ENCODE data around the gene PRDM16.

The PRDM16 gene

DNA sequence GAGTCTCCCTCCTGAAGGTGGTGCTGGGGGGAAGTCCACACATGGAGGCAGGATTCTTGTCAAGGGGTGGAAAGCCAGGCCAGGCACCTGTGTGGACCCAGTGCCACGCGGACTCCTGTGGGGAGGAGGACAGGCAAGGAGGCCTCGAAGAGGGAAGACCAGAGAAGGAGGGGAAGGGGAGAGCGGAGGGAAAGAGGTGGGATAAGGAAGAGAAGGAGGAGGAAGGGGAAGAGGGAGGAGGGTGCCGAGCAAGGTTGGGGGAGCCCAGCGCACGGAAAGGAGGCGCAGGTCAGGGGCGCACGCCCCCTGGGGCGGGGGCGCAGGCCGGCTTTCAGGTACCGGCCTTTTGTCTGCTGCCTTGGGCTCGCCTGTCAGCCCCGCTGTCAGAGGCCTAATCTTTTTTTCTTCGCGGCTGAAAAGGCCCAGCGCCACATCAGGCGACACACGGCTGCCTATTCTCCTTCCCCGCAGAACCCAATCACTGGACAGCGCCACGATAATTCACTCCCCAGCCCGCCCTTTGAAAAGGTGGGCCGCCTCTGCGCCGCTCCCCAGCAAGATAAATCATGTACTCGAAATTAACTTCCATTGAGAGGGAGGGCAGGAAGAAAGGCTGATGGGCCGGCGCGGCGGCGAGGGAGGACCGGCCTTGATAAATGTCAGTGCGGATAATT, 42.5 kb downstream of the PRDM16 start:
- no peak for DNase-seq

DNA sequence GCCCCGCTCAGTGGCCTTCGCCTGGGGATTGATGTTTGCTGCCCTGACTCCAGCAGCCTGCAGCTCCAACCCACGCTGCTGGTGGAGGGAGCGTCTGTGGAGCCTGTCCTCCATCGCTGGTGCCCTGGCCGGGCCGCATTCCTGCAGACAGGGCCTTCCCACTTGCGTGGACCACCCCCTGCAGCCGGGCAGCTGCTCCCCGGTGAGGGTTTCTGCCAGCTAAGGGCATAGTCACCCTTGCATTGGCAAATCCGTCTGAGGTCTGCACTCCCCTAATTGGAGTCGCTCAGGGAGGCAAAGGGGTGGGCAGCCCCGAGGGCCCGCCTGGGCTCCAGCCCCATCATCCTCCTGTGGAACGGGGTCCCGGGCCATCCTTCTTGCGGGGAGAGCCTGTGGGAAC, 43.5 kb downstream of the PRDM16 start:
- DNase-seq = no peak

DNA sequence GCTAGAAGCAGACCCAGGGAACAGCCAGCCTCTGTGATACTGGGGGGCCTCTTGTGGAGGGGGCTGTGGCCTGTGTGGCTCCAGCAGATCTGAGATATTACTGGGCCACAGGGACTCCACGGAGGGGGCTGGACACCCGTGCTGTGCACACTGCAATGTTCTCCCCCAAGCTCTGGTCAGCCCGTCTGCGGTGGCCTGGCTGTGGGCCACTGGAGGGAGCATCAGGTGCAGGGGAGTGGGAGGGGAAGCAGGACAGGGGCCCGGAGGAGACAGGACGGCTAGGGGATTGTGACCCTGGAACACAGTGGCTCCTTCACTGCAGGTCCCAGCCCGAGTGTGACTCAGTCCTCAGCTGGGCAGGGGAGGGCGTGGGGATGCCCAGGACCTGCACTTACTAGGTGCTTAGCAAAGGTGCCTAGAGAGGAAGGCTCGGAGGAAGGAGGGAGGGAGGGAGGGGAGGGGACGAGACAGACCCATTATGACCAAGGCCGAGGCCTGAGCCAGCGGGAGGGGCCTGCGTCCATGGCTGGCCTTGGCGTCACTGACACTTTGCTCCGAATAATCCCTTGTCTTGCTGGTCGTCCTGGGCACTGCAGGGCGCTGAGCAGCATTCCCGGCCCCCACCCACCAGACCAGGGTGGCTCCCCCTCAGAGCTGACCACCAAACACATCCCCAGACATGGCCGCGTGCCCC, 44.2 kb downstream of the PRDM16 start:
- DNase-seq = no peak

DNA sequence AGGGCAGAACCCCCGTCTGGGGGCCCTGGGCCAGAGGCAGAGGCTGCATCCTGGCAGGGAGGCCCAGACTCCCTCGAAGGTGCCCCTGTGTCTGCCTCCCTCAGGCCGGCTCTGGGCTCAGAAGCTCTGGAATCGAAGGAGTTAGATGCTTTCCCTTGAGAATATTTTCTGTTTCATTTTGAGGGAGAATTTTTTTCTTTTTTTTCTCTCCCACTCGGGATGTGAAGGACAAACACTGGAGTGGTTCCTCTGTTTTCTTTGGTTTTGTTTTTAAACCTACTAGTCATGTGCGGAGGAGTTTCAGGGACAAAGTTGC, 44.7 kb downstream of the PRDM16 start:
- no peak for DNase-seq

DNA sequence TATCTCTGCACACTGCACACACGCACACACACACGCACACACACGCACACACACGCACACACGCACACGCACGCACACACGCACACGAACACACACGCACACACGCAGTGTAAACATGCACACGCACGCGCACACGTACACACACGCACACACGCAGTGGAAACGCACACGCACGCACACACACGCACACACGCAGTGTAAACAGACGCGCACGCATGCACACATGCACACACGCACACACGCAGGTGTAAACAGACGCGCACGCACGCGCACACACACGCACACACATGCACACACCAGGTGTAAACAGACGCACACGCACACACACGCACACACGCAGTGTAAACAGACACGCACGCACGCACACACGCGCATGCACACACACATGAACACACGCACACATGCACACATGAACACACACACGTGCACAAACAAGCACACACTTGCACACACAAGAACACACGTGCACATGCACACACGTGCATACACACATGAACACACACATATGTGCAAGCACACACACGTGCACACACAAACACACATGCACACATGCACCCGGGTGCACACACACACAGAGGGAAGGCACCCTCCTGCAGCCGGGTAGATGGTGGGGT, 45.2 kb downstream of the PRDM16 start:
- no peak for DNase-seq

DNA sequence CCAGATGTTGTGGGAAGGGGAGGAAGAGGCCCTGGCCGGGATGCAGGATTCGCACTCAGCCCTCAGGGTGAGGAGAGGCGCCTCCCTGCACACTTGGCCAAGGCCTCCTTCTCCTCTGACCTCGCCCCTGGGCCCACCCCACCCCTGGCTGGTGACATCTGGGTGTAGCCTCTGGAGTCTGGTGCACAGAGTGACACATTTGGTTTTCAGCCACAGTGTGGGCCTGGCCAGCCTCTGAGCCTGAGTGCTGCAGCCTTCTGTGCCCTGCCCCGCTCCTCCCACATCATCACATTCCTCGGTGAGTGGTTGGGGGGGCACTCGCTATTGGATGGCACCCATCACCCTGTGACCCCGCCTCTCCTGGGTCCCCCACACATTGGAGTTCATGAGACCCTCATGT, 45.8 kb downstream of the PRDM16 start:
- DNase-seq = no peak

DNA sequence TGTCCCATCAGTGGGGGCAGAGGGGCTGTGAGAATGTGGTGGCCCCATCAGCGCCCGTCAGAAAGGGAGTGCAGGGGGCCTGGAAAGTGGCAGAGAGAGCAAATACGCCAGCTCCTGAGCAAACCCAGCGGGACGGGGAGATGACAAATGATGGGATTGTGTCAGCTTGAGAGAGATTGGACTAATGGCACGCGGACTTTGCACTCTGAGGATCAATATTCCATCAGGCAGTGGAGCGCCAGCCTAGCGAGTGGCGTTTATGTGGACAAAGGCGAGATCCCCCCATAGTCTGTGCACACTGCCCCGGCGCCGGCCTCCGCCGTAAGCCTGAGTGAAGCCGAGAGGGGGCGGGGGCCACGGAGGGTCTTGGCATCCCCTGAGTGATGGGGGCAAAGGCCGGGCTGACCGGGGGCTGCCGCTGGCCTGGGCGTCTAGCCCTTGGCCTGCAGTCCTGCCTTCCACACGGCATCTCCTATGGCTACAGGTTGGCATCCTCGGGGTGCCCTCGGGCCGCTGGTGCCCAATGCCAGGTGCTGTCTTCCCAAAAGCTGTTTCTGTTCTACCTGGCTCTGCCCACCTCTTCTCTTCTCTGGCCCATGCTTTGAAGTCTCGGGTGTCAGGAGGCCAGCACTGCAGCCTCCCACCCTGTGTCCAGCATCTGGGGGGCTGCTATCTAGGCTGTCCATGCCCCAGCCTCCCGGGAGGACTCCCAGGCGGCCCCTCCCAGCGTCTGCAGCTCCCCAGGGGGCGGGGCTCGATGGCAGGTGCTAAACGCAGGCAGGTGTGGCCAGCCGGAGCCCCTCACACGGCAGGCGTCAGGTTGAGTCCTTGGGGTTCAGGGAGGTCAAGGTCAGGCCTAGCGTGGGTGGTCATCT, 46.5 kb downstream of the PRDM16 start:
- DNase-seq = no peak

DNA sequence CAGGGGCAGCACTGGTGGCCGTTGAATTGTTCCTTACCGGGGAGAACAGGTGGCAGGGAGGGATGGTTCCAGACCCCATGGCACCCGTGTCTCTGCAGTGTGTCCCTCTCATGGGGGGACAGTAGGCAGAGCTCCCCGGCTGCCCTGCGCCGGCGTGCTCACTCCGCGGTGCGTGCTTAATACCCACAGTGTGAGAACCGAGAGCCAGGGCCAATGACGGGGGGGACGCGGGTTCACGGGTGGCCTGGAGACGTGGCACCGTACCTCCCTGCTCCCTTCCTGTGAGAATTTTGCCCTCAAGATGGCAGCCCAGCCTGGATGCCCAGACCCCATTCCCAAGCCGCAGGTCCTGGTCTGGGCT, 47.1 kb downstream of the PRDM16 start:
- DNase-seq = no peak

DNA sequence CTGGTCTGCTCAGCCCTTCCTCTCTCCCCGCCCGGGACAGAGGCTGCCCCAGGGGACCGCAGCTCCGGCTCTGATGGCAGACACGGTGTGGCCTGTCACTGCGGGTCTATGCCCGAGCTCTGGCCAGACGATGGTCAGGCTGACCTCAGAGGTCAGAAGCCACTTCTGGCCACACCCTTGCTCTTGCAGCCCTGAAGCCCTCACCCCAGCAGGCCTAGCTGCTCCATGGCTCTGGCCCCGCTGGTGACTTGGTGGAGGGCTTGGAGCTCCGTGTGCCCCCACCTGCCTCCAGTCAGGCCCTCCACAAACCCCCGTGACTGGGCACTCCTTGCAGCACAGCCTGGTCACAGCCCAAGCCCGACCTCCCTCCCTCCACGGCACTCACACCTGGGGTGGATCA, 47.6 kb downstream of the PRDM16 start:
- no peak for DNase-seq

DNA sequence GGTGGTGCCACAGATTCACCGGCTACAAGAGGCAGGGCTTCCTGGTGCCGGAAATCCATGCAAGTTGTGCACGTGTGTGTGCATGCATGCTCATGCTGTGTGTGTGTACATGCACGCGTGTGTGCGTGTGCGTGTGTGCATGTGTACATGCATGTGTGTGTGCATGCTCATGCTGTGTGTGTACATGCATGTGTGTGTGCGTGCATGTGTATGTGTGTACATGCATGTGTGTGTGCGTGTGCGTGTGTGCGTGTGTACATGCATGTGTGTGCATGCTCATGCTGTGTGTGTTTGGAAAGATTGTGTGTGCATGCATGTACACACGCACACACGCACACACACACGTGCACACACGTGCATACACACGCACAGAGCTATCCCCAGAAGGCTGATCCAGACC, 48.9 kb downstream of the PRDM16 start:
- no peak for DNase-seq

DNA sequence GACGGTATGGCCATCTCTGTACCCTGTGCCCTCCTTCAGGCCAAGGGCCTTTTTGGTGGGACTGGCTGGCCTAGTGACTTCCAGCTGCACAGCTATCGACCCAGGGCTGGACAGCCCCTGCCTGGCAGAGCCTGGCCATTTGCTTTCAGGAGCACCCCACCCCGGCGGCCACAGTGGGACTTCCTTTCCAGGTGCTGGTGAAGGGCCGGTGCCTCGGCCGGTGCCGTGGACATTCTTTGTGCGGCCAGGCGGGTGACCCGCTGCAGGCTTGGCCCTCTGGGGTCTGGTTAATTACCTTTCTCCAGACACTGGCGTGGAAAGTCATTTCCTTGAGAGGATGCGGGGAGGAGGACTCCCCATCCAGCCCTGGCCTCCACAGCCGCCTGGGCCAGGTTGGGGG, 50.1 kb downstream of the PRDM16 start:
- DNase-seq = no peak

DNA sequence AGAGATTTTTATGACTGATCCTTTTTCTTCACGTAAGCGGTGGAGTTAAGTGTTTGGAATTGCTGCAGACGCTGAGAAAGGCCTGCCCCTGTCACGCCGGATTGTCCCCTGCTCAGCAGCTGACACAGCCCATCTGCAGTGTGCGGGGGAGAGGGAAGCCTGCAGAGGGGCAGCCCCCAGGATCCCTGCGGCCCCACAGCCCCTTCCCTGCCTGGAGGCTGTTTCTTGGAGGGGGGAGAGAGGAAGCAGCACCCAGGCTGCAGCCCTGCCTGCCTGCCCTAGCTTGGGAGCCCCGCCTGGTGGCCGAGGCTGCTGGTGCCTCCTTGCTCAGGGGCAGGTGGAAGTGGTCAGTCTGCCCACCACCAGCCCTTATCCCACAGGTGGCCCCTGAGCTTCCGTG, 50.7 kb downstream of the PRDM16 start:
- DNase-seq = no peak

DNA sequence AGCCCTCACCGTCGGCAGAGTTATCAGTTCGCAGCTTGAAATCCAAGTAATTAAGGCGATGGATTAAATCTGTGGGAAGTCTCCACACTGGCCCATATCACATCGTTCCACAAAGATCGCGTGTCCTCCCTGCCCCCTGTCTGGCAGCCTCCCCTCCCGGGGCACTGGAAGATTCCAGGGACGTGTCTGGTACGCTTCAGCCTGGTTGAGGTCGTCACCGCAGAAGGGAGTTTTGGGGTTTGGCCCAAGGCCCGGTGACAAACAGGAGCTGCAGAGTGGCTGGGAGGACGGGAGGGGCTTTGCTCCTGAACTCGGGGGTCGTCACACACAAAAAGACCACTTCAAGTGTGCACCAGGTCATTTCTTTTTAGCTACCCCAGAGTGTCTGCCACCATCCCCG, 51.1 kb downstream of the PRDM16 start:
- DNase-seq = no peak

DNA sequence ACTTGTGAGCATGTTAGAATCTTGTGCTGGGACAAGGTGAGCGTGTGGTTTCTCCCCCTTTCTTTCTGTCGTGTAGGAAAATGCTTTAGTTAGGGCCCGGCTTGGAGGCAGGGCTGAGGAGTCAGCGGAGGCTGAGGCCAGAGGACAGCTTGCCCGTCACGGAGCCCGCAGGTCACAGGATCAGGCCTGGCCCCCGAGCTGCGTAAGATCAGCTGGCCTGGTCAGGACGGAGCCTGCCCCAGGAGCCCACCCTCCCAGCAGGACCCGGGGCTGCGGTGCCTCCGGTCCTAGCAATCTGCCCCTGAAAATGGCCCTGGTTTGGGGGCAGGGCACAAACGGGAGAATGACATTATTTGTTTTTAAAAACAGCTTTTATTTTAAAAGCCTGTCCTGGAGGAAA, 52.0 kb downstream of the PRDM16 start:
- DNase-seq = no peak

DNA sequence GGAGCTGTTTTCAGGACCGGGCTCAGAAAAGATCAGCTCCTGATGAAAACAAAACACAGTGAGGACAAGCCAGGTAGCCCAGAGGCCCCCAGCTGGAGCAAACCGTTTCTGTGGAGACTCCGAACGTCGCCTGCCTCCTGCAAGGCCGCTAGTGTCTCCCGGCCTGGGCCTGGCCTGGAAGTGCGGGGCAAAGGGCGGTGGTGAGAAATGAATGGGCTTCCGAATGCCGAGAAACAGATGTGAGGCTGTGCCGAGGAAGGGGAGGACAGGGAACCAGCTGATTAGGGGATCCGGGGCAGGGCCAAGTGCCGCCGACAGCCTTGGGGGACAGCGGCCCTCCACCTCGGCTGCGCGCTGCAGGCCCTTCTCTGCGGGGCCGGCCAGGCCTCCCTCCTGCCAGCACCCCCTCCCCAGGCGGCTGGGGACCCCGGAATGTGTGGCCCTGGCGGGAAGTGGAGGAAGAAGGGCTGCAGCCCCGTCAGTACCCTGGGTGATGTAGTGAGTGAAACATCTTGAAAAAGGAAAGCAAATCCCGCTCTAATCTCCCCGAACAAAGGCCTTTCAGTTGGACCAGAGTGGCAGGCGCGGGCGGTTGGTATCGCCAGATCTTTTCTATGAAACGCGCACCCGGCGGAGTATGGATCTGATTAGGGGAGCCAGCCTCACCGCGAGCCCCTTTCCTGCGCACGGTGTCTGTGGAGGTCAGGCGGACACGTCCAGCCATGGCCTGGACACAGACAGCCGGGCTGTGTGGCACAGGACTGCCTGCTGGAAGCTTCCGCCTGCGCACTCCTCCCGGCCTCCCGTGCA, 52.6 kb downstream of the PRDM16 start:
- no peak for DNase-seq

DNA sequence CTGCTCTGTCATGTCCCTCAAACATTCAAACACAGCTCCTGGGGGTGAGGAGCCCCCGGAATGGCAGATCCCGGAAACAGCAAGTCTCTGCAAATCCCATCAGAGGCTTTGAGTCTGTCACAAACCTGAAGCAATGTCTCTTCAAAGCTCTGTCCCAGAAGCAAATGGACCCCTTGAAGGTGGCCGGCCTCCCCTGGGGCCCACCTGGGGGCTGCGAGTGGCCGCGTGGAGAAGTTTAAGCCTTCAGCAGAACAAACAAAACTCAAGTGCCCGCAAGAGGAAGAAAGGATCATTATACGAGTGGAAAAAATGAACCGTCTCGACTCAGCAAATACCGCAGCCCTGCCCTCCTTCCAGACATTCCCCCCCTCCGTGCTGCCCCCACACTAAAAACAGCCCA, 53.3 kb downstream of the PRDM16 start:
- DNase-seq = no peak

DNA sequence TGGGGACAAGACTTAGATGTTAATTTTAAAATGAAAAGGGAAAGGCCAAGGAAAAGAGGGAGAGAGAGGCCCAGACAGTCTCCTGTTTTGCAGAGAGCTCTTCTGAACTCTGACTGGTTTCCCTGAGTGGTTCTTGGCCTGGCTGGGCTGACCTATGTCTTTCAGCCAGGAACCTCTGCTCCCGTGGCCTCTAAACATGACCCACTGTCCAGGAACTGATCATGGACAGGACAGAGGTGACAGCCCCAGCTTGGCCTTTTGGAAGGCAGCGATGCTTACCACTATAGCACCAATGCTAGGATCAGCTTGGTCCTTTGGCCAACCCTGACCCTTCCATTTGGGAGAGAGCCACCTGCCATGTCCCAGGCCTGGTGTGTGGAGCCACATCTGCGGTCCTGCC, 55.2 kb downstream of the PRDM16 start:
- DNase-seq = no peak

DNA sequence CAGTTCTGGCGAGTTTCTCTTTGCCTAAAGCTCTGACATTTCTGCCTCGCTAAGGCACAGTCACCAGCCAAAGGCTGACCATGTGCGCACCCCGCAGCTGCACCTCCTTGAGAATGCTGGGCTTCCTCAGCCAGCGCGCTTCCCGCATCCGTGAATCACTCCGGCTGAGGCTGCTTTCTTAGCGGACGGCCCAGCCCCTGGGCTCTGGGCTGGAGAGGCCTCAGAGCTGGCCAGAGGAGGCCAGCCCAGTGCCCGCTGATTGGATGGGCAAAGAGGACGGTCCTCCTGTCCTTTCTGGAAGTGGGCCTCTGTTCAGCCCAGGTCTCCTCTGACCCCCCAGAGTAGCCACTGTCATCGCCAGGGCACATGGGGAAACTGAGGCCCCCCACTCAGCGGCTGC, 56.1 kb downstream of the PRDM16 start:
- DNase-seq = no peak

DNA sequence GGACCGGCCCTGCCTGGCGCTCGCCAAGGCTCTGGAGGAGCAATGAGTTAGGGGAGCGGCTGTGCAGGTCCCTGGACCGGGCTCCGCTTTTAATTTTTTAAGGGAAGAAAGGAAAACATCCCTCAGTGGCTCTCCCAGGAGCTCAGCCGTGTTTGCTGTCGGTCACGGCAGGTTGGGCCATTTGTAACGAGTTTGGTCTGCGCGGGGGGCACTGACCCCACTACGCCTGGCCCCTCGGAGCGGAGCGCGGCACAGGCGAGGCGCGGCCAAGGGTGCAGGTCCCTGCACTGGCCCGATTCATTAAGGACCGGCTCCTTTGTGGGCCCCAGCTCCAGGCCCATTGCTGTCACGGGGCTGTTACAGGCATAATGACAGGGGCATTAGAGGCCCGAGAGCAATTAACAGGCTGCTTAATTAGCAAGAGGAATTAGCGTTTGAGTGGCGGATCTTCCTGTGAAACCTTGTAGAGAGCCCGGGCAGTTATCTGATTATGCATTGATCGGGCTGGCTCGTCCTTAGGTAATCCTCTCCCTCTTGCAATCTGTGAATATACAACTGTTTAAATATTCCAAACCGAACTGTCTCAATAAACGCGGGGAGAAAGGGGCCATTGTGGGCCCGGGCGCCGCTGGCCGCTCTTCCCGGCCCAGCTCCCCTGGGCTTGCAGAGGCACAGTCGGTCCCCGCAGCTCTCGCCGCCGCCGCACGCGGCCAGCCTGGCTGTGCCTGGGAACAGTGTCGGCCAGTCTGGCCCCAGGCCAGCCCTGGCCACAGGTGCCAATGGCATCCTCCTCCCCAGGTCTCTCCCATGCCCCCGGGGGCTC, 56.8 kb downstream of the PRDM16 start:
- no peak for DNase-seq

DNA sequence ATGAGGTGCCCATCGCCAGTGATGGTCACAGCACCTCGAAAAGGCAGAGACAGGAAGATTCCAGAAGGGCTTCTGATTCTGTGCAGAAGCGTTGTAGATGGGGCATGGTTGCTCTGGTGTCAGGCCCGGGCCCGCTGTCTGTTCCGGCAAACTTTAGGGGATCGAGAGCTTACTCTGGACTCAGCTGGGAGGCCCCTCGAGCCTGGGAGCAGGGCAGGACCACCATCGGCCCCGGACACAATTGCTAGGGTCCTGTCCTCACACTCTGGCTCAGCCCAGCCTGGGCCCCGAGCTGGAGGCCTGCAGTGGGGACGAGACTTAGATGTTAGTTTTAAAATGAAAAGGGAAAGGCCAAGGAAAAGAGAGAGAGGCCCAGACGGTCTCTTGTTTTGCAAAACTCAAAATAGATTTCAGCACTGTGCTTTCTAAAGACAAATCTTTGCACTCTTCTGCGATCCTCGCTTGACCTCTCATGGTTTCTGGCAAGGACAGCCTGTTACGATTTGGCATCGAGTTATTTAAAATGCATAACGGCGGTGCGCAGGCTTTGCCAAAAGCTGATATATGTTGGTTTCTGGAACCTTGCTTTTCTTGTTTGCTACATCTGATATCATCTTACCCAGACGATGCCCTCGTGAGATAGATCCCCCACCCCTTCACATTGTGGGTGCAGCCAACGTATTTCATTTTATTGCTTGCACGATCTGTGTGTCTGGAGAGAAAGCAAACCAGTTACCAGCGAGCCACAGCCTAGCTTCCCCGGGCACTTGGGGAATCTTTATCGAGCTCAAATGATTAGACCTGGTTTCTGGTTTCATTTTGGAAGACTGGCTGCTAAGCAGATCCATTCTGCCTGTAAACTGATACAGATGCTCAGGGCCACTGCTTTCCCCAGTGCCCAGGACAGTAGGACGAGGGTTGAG, 58.0 kb downstream of the PRDM16 start:
- DNase-seq = no peak

DNA sequence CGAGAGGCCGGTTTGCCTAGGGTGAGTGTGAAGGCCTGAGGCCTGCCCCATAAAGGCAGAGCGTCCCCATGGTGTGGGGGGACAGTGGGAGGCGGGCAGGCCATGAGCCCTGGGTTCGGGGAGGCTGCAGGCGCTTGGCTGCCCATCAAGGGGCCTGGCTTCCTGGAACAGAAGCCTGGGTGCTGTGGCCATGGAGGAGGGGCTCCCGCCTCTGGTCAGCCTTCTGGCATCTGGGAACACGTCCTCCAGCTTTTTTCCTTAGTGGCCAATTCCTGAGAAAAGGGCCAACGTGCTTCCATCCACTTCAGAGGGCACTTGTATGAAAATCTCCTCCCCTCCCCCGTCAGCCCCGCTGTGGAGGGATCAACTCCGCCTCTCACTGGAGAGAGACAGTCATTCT, 58.7 kb downstream of the PRDM16 start:
- DNase-seq = no peak
